K562 (cell line): ENCODE results near the gene VPS16. TPM values are rescaled to one million over a fixed set of nuclear protein-coding genes. Genes with fewer than 3 reads are reported as not detected.
A peak's percentile ranks its signal among the peaks of the same experiment; 100 is the strongest.

Experiments
- CTBP1 ChIP-seq: fragments of 450-650 bp; IDR thresholded peaks from 2 replicates; pipeline ENCODE4 v1.6.1; 2016; ENCODE audit warnings: borderline replicate concordance
- DLX4 ChIP-seq: fragments of 250-450 bp; sonication (Bioruptor Pico); IDR thresholded peaks from 2 replicates; pipeline ENCODE4 v1.6.1; 2021; ENCODE audit warnings: mild to moderate bottlenecking
- EP400 ChIP-seq: fragments of 450-650 bp; IDR thresholded peaks from 2 replicates; pipeline ENCODE4 v1.6.1; 2017; ENCODE audit warnings: antibody characterized with exemption, mild to moderate bottlenecking, moderate library complexity
- ESRRB ChIP-seq: fragments of 250-450 bp; sonication (Bioruptor Pico); IDR thresholded peaks from 2 replicates; pipeline ENCODE4 v1.5.0; 2020; ENCODE audit warnings: mild to moderate bottlenecking, moderate library complexity, borderline replicate concordance
- FOSL1 ChIP-seq: fragments of 200-800 bp; sonication (Bioruptor generic); conservative IDR thresholded peaks from 2 replicates; pipeline ENCODE4 v1.6.1; 2016; ENCODE audit warnings: missing genetic modification characterization, missing compliant biosample characterization
- GTF2E2 ChIP-seq: fragments of 200-800 bp; sonication (Bioruptor generic); IDR thresholded peaks from 2 replicates; pipeline ENCODE4 v1.6.1; 2016; ENCODE audit warnings: missing genetic modification characterization, missing compliant biosample characterization
- KDM1A ChIP-seq, 2 experiments: fragments of 450-650 bp; IDR thresholded peaks; 2 replicates each; pipeline ENCODE4 v1.6.1; 2016; ENCODE audit warnings: mild to moderate bottlenecking in 2 of 2
- KHSRP ChIP-seq: fragments of 450-650 bp; IDR thresholded peaks from 2 replicates; pipeline ENCODE4 v1.6.1; 2017
- MECOM ChIP-seq: fragments of 250-450 bp; sonication (Bioruptor Pico); IDR thresholded peaks from 2 replicates; pipeline ENCODE4 v1.8.0; 2022; ENCODE audit warnings: inconsistent platforms
- POLR2A ChIP-seq: fragments of 450-650 bp; conservative IDR thresholded peaks from 2 replicates; pipeline ENCODE4 v1.6.1; 2016
- TCFL5 ChIP-seq: fragments of 250-450 bp; sonication (Bioruptor Pico); conservative IDR thresholded peaks from 2 replicates; pipeline ENCODE4 v1.6.1; 2021; ENCODE audit warnings: mild to moderate bottlenecking, moderate library complexity, matching md5 sums
- ZNF184 ChIP-seq: sonication (generic); formaldehyde crosslinking; IDR thresholded peaks from 2 replicates; pipeline ENCODE4 v1.5.0; 2020; ENCODE audit warnings: missing genetic modification reagents
- ZNF24 ChIP-seq: fragments of 450-650 bp; IDR thresholded peaks from 2 replicates; pipeline ENCODE4 v1.6.1; 2016
- ZNF318 ChIP-seq, 2 experiments: fragments of 450-650 bp; IDR thresholded peaks; 2 replicates each; pipeline ENCODE4 v1.6.1; 2016; ENCODE audit warnings: mild to moderate bottlenecking in 2 of 2, borderline replicate concordance in 1 of 2, low read depth in 1 of 2, moderate library complexity in 1 of 2
- ZNF589 ChIP-seq: fragments of 200-800 bp; sonication (Bioruptor generic); IDR thresholded peaks from 2 replicates; pipeline ENCODE4 v1.6.1; 2016; ENCODE audit warnings: low read depth, missing genetic modification characterization, missing compliant biosample characterization
- ZNF780A ChIP-seq: fragments of 250-450 bp; sonication (Bioruptor Pico); IDR thresholded peaks from 2 replicates; pipeline ENCODE4 v1.5.0; 2021; ENCODE audit warnings: mild to moderate bottlenecking
- polyA plus RNA-seq, 8 experiments: library from polyadenylated mRNA; depleted of rRNA in 4 of 8; stranded (reverse) in 5 of 8; unstranded in 3 of 8; fragments of >200 nt; fragmentation: Nextera tagmentation in 2 of 8; fragmentation: Illumina TruSeq in 1 of 8; extraction: Ambion mirVana in 2 of 8; extraction: Trizol in 1 of 8; gene quantifications; 2 replicates each; pipeline versions ENCODE4 v1.2.1 to v1.2.3, GENCODE V29; 2011 to 2014; ENCODE audit warnings: inconsistent platforms in 1 of 8, missing spikeins in 1 of 8
- total RNA-seq, 7 experiments: library from RNA; depleted of rRNA in 6 of 7; stranded (reverse); fragments of >200 nt in 6 of 7; fragmentation: Illumina TruSeq in 2 of 7; extraction: Trizol in 2 of 7; gene quantifications; 2 replicates each; pipeline versions ENCODE4 v1.2.1 to v1.2.3, GENCODE V29; 2011 to 2021; ENCODE audit warnings: low replicate concordance in 1 of 7
- TF ChIP-seq, protein P1 (sequence below): sonication (generic); formaldehyde crosslinking; IDR thresholded peaks from 2 replicates; pipeline ENCODE4 v1.8.0; 2023; ENCODE audit warnings: mild to moderate bottlenecking, missing genetic modification reagents
- TF ChIP-seq, protein P2 (sequence below), 2 experiments: IDR thresholded peaks in 1 of 2; conservative IDR thresholded peaks in 1 of 2; 2 replicates each; pipeline ENCODE4 v1.6.1; 2016; ENCODE audit warnings: low read depth in 2 of 2, mild to moderate bottlenecking in 1 of 2, missing compliant biosample characterization in 1 of 2, missing genetic modification characterization in 1 of 2, moderate library complexity in 1 of 2

VPS16 gene
- total and polyA plus RNA-seq, 9 of the 15 experiments (the other 6 are each of a cell fraction or from before 2014, with no cell fraction given): 6.8 to 24.7 (median 14.0) TPM

DNA sequence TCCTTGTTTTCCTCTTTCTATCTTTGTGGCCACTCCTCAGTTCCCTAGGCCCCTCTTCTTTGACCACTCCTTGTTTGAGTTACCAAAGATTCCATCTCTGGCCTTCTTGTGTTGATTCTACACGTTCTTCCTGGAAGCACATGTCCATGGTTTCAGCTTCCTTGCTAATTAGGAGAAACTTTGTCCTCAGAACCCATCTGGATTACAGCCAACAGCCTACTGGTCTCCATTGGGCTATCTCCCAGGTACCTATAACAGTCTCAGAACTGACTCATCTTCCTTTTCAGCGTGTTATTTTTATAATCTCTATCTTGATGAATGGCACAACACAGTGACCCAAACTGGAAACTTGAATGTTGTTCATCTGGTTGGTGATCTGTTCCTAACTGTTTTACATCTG is 50.2 kb downstream of the VPS16 start (continued):
- no peak for TF ChIP-seq ZNF184 (CRISPR knock-in tag)
- peak; percentile 68 for TF ChIP-seq EP400
- TF ChIP-seq, protein P1, sequence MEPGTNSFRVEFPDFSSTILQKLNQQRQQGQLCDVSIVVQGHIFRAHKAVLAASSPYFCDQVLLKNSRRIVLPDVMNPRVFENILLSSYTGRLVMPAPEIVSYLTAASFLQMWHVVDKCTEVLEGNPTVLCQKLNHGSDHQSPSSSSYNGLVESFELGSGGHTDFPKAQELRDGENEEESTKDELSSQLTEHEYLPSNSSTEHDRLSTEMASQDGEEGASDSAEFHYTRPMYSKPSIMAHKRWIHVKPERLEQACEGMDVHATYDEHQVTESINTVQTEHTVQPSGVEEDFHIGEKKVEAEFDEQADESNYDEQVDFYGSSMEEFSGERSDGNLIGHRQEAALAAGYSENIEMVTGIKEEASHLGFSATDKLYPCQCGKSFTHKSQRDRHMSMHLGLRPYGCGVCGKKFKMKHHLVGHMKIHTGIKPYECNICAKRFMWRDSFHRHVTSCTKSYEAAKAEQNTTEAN (CRISPR knock-in tag): no peak
- TF ChIP-seq ZNF589 (CRISPR knock-in tag): no peak
- no peak for TF ChIP-seq DLX4
- TF ChIP-seq MECOM: peak; percentile 72; the same call in 1 of the 2 replicates
- TF ChIP-seq GTF2E2 (tag): no peak
- TF ChIP-seq, protein P2, sequence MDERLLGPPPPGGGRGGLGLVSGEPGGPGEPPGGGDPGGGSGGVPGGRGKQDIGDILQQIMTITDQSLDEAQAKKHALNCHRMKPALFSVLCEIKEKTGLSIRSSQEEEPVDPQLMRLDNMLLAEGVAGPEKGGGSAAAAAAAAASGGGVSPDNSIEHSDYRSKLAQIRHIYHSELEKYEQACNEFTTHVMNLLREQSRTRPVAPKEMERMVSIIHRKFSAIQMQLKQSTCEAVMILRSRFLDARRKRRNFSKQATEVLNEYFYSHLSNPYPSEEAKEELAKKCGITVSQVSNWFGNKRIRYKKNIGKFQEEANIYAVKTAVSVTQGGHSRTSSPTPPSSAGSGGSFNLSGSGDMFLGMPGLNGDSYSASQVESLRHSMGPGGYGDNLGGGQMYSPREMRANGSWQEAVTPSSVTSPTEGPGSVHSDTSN (CRISPR knock-in tag; IDR thresholded peaks at IDR 0.05; ENCODE audit: low read depth): no peak
- TF ChIP-seq, protein P2 (tag; conservative IDR thresholded peaks at IDR 0.05; ENCODE audit: low read depth): no peak
- no peak for TF ChIP-seq ZNF780A (CRISPR knock-in tag)
- no peak for TF ChIP-seq KDM1A (IDR thresholded peaks at IDR 0.05)
- no peak for TF ChIP-seq ESRRB (CRISPR knock-in tag)
- peak; percentile 80 for TF ChIP-seq CTBP1
- no peak for TF ChIP-seq ZNF318 (IDR thresholded peaks at IDR 0.05; ENCODE audit: borderline replicate concordance in 1 of 2, low read depth in 1 of 2)
- peak; percentile 82 for TF ChIP-seq FOSL1 (tag)
- no peak for TF ChIP-seq KHSRP
- no peak for TF ChIP-seq POLR2A
- no peak for TF ChIP-seq TCFL5 (CRISPR knock-in tag)
- TF ChIP-seq ZNF24: no peak
